Dermis blood vessel endothelial cell (primary cell): ENCODE data around the gene SYN1. TPM values are rescaled to one million over a fixed set of nuclear protein-coding genes. Genes with fewer than 3 reads are reported as not detected.
A peak's percentile ranks its signal among the peaks of the same experiment; 100 is the strongest.
"Not testable (repeated sequence)": the region's sequence is repeated elsewhere in the genome, so short reads cannot be mapped to it uniquely, and the experiment has no call there.

Experiments
- DNase-seq: peaks from one replicate; pipeline ENCODE4 v3.0.0; 2010
- total RNA-seq: library from RNA; depleted of rRNA; stranded (reverse); fragments of >200 nt; gene quantifications from 2 replicates; pipeline ENCODE4 v1.2.3, GENCODE V29; 2014

Gene SYN1
- total RNA-seq, 1 donor from 2014 or later = not detected

- no peak for DNase-seq
These were observed 14.3 kb upstream of the SYN1 start for GRCh38 chrX:47633689-47634590.

GRCh38 chrX:47632666-47633065 lies 13.0 kb upstream of the SYN1 start:
- DNase-seq = no peak

DNA sequence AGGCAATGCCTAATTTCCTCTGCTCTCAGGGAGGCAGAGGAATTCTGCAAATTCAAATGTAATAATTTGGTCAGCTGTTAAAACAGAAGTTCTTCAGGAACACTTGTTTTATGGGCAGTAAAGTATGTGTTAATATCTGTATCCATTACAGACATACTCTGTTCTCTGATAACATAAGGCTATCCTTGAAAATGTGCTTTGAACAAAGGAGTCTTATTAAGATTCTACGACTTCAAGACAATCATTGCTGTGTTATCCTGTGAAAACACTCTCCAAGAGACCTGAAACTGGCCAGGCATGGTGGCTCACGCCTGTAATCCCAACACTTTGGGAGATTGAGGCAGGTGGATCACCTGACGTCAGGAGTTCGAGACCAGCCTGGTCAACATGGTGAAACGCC lies 12.0 kb upstream of the SYN1 start:
- no peak for DNase-seq

DNA sequence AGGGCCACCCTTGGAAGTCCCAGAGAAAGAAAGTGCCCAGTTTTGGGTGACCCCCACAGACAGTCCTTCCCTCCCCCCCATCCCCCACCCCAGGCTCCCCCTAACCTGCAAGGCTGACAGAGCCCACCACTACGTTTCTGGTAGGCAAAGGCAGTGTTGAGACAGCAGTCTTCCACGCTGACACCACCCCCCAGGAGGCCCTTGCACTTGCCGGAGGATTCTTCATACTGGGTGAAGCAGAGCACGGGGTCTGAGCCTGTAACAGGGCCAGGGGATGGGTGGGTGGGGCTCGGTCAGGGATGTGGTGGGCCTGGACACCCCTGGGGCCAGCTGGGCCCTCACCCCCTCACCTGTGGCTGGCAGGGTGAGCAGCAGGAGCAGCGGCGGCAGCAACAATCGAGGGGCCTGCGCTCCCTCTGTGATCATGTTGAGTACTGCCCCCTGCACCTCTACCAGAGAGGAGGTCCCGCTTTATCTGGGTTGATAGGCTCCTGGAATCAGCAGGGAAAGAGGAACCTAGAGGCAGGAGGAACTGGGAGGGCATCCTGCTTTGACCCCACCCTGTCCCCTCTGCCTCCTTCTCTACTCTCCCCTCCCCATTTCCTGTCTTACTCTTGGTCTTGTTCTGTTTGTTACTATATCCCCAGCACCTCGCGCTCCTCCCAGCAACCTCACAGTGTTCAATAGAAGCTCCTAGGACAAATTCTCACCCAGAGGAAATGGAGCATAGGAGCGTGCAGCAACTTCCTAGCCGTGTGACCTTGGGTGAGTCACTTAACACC lies 10.0 kb upstream of the SYN1 start, which contains the start of gene CFP:
Gene CFP (minus strand): TSS at position 512 of the 782 bp plus-strand sequence. CDS start 86 bp downstream, at position 426.
- DNase-seq = no peak

GRCh38 chrX:47628982-47629381 lies 9.3 kb upstream of the SYN1 start:
- DNase-seq = no peak

- no peak for DNase-seq
These were observed 5.7 kb upstream of the SYN1 start for GRCh38 chrX:47625365-47625764.

- peak; percentile 76 for DNase-seq
These were observed 3.9 kb upstream of the SYN1 start for GRCh38 chrX:47623540-47624027.

DNA sequence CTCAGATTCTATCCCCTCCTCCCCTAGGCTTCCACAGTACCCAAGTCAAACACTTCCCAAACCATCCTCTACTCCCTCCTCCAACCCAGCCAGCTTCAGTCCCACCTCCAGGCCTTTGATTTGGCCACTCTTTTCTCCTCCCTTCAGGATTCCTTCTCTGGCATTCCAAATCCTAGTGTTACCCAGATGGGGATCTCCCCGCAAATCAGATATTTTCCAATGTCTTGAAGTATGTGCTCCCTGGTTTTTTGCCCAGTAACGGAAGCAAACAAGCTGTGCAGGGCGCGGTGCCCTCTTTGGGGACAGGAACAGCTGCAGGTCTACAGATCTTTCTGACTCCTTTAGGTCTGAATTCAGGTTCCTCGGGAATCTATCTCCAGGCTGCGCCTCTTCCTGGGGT lies 2.2 kb upstream of the SYN1 start:
- DNase-seq = no peak

GRCh38 chrX:47620303-47620685 lies 637 bp upstream of the SYN1 start:
- no peak for DNase-seq

GRCh38 chrX:47618923-47619485 lies 653 bp downstream of the SYN1 start:
- no peak for DNase-seq

GRCh38 chrX:47614618-47615017 lies 5.0 kb downstream of the SYN1 start:
- no peak for DNase-seq

GRCh38 chrX:47613082-47613481 lies 6.6 kb downstream of the SYN1 start:
- DNase-seq = no peak

DNA sequence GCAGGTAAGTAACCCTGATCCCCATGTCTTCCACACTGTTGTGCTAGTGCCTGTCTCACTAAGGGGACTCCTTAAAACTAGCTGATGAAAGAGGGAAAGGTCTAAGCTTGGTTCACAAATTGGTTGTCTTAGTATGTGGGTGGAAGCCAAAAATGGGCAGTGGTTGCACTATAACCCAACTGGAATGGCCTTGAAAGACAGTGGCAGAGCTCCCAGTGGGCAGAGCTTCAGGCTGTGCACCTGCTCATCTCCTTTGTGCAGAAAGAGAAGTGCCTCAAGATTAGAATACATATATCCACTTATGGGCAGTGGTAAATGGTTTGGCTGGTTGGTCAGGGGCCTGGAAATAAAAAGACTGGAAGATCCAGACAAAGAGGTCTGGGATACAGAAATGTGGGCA lies 7.2 kb downstream of the SYN1 start:
- DNase-seq = no peak

GRCh38 chrX:47611926-47612325 lies 7.7 kb downstream of the SYN1 start:
- DNase-seq = no peak

DNA sequence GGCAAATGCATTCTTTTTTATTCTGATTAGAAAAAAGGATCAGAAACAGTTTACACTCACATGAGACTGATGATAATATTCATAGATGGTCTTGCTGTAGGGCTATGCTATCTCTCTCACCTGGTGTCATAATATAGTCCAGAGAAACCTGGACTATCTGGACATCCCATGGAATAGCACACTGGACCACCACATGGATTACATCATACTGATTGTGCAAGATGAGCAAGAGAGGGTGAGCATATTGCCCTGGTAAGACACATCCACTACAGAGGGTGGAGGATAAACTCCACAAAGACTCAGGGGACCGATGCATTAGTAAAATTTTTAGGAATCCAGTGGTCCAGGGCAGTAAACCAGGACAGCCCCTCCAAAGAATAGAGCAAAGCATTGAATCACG lies 8.2 kb downstream of the SYN1 start:
- DNase-seq = no peak

- DNase-seq = no peak
These were observed 9.1 kb downstream of the SYN1 start for GRCh38 chrX:47610511-47610910.

DNA sequence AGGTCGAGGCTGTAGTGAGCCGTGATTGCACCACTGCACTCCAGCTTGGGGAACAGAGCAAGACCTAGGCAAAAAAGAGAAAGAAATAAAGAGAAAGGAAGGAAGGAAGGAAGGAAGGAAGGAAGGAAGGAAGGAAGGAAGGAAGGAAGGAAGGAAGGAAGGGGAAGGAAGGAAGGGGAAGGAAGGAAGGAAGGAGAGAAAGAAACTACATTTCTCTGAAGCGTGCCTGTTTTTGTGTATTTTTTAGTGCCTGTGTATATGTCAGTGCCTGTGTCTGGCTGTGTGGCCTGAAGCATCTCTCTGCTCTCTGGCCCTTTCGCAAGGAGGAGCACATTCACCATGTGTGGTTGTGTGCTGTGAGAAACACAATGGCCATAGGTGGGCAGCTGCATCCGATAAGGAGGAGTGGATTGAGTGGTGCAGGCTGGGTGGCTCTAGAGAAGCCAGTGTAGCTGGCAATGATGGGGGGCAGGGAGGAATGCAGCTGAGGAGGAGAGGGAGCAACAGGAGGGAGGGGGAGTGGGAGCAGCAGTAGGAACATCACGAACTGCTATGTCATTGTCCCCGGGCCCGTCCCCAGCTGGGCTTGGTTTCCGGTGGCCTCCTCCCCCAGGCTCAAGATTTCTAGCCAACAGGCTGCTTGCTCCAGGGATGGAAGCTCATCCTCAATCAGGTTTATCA lies 11.4 kb downstream of the SYN1 start:
- DNase-seq = no peak

- DNase-seq = no peak
These were observed 12.6 kb downstream of the SYN1 start for GRCh38 chrX:47607091-47607490.

DNA sequence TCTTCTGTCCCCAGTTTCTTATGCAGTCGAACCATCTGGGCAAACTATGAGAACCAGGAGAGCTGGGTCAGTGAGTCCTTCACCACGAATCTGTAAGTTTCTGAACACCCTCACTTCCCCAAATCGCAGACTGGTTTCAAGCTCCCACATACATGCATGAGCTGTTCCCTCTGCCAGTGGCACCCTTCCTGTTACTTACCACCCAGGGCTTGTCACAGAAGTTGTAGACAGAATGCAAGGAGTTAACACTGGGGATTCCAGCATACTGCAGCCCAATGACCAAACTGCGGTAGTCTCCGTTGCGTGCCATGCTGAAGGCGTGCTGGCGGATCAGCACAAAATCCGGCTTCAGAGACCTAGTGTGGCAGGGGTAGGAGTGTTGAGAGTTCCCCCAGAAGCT lies 14.6 kb downstream of the SYN1 start:
- no peak for DNase-seq

- not testable (repeated sequence) for DNase-seq
These were observed 16.5 kb downstream of the SYN1 start for GRCh38 chrX:47603125-47603524.

DNA sequence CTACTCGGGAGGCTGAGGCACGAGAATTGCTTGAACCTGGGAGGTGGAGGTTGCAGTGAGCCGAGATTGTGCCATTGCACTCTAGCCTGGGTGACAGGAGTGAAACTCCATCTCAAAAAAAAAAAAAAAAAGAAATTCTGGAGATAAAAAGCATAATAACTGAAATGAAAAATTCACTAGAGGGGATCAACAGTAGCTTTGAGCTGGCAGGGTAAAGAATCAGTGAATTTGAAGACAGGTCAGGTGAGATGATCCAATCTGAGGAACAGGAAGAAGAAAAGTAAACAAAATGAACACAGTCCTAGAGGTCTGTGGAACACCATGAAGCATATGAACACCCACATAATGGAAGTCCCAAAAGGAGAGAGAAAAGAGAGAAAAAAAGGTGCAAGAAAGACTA lies 22.4 kb downstream of the SYN1 start:
- no peak for DNase-seq

GRCh38 chrX:47596256-47596655 lies 23.4 kb downstream of the SYN1 start:
- DNase-seq = no peak
